IPS-18c (cell line): Measurements from ENCODE around the gene TEX51.

ENCODE experiments used
- H3K4me3 ChIP-seq: 2 replicates; pipeline ENCODE4 v1.7.0; 2013; ENCODE audit warnings: low read depth, mild to moderate bottlenecking, low read length, moderate library complexity; ENCODE audit not compliant: insufficient read depth
- H3K9me3 ChIP-seq: one replicate; pipeline ENCODE4 v1.6.1; 2013; ENCODE audit warnings: mild to moderate bottlenecking, low read length, moderate library complexity; ENCODE audit not compliant: control insufficient read depth, insufficient read depth

The TEX51 gene

DNA sequence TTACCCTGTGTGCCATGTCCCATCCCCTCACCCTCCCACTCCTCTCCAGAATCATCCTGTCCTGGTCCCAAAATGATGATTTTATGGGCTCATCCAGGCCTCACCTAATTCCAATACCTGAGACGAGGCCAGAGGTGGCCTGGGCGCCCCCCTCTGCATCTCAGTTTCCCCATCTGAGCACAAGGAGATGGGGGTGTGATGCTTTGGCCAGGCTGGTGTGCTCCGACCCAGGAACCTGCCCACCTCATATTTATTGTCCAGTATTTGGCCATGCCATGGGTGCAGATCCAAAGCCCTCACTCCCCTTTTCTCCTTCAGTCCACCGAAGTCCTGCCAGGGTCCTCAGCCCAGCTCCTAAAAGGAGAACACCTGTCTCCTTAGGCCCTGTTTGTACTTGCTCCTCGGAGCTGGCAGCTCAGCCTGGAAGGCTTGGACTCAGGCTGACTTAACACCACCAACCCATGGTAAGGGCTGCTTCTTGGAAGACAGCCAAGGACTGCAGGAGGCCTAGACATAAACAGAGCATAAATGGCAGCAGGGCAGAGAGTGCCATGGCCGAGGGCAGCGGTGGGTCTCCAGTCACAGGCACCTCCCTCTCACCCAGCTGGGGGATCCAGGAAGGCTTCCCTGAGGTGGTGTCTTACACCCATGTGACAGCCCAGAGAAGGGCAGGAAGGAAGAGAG, 3.6 kb downstream of the TEX51 start:
- H3K9me3 ChIP-seq: peaks cover 2% of the 10 kb centered on the region
- H3K4me3 ChIP-seq: no peak overlapping the region

DNA sequence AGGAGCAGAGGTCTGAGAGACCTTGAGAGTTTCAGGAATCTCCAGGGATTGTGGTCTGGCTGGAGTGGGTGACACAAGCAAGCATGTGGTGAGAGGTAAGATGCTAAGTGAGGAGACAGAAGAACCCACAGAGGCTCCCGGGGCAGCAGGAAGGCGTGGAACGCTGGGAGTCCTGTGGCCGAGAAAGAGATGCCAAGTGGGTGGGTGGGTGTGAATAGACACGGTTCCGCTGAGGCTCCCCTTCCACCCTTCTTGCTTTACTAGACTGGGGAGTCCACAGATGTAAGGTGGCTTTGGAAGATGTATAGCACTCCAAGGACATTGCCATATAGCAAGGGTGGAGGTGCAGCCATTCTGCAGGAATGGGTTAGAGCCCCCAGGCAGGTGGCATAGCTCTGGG, 4.2 kb downstream of the TEX51 start:
- Histone ChIP-seq H3K9me3 (peaks cover 2% of the 10 kb centered on the region), H3K4me3 (no peak overlapping the region)

DNA sequence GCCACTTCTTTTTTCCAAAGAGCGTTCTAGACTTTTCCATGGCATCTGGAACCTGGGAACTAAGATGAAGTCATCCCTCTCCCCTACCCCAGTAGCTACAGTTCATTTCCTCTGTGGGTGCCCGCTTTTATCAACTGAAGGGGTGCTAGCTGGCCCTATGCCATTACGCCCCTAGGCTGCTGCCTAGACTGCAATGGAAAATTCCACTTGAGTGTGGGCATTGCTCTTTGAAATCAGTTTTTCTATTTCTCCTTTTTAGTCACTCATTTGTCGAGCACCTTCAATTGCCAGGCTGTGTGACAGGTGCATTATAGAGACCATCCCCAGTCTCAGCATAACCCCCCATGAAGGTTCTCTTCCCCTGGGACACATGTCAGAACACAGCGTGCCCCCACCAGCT, 7.3 kb downstream of the TEX51 start:
- H3K4me3 ChIP-seq: no peak overlapping the region

DNA sequence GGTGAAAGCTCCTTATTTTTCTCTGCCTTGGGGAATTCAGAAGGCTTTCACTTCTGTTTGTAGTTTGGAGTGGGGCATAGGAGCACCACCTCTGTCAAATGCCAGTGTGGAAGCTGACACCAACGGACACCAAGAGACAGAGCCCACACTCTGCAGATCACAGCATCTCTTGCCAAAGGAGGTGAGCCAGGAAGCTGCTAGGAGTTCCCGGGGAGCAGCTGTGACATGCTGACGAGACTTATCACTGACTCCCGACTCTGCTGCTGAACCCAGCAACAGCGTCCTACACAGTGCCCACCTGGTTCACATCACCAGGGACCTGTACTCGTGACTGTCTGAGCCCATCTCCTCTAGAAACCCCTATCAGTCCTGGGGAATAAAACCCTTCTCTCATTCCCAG, 8.1 kb downstream of the TEX51 start:
- Histone ChIP-seq H3K9me3 (no peaks in the 10 kb centered on the region), H3K4me3 (no peak overlapping the region)

More for the DNA sequence above, 7.3 kb downstream of the TEX51 start:
- no peaks in the 10 kb centered on the region for H3K9me3 ChIP-seq

DNA sequence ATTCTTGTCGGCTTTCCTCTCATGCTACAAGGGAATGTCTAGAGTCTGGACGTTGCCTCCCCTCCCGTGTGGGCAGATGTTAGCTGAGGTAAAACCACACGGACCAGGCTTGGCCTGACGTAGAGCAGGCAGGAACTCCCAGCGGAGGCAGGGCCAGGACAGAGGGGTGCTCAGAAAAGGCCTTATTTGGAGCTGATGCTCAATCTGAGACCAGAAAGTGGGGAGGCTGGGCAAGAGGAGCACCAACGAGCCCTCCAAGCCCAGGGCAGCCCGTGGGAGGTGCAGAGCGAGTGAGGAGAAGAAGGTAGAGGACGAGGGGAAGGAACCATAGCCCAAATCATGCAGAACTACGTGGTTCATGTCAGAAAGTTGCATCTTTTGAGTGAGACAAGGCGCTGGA, 9.0 kb downstream of the TEX51 start:
- Histone ChIP-seq H3K9me3 (no peaks in the 10 kb centered on the region), H3K4me3 (no peak overlapping the region)

DNA sequence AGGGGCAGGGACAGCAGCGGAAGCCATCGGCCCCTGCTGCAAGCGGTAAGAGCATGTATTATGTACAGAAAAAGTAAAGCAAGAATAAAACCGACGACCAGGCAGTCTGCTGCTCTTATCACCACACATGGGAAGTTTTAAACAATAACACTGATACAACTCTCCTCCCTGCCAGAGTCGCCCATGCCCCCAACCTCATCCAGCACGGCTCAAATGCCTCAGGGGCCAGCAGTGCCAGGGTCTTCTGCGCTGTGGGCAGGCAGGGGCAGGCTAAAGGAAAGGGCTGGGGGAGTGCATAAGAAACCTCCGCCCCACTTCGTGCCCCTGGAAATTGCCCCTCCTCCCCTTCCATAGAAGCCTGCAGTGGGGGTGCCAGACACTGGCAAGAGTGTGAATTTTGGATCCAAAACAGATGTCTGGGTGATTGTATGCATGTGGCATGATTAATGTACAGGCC, 10.1 kb downstream of the TEX51 start:
- H3K9me3 ChIP-seq: no peaks in the 10 kb centered on the region
- H3K4me3 ChIP-seq: no peak overlapping the region

DNA sequence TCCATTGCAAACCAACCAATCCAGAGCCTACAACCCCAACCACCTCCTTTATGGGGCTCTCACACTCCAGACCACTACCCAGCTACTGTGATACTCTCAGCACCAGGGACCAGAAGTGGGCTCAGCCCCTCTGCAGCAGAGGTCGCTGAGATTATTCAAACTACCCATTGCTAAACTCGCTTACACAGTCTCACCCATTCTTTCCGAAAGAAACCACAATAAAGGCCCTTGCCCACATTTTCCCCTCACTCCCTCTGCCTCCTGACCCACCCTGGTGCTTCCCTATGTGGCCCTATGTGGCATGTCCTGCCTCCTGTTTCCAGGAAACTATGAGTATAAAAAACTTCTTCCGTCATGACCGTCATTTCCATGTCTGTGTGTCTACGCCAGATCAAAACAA, 10.7 kb downstream of the TEX51 start:
- no peaks in the 10 kb centered on the region for H3K9me3 ChIP-seq
- no peak overlapping the region for H3K4me3 ChIP-seq

DNA sequence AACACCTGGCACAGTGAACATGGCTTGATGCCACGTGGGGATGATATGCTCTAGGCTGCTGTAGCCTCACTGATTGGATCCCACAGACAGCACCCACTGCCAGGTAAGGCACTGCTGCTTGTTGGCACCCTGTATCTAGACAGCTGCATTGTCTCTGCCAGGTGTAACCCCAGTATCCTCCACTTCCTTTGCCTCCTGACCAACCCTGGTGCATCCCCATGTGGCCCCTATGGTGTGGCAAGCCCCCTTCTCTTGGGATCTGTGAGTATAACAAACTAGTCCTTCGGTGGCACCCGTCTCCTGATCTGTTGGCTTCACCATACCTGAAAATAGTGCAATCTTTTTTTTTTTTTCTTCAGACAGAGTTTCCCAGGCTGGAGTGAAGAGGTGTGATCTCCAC, 11.1 kb downstream of the TEX51 start:
- H3K4me3 ChIP-seq: no peak overlapping the region

DNA sequence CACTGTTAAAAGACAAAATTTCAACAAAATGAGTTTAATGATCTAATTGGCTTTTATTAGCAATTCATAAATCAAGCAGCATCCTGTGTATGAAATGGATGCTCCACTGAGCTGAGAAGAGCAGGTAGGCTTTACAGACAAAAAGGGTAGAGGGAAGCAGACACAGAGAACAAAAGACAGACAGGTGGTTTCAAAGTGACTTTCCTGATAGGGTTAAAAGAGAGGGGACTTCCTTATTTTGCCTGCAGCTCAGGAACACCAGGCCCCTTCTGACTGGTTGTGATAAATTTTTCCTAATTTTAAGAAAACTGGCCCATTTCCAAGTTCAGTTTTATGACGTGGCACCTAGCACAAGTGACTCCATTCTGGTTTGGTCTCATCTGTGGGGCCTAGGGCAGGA, 11.9 kb downstream of the TEX51 start:
- Histone ChIP-seq H3K9me3 (no peaks in the 10 kb centered on the region), H3K4me3 (no peak overlapping the region)

More for the DNA sequence above, 11.1 kb downstream of the TEX51 start:
- no peaks in the 10 kb centered on the region for H3K9me3 ChIP-seq

DNA sequence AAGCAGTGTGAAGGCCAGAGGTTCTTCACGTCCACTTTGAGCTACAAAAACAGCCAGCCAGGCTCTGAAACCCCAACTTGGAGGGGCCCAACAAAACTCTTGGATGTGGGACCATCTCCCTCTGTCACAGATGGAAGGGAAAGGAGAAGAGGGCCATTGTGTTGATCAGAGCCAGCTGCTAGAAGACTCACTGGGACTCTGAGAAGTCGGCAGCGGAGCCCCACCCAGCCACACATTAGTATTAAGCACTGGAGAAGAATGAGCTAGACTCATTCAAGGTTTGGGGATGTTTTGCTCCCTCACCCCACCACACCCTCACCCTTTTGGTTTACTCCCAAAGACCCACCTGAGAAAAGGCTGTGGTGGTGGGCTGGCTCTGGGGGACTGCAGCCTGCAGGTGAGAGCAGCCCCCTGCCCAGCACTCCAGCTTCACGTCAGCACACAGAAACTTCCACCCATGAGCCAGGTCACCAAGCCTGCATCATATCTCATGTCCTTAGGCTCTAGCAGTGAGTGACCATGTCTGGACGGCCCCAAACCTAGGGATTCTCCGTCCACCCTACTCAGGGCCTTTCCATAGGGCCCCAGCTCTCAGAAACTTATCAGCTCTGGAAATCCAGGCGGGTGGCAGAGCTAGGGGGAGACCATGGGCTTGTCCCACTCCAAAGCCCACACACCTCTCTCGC, 12.6 kb downstream of the TEX51 start:
- no peaks in the 10 kb centered on the region for H3K9me3 ChIP-seq
- H3K4me3 ChIP-seq: no peak overlapping the region

DNA sequence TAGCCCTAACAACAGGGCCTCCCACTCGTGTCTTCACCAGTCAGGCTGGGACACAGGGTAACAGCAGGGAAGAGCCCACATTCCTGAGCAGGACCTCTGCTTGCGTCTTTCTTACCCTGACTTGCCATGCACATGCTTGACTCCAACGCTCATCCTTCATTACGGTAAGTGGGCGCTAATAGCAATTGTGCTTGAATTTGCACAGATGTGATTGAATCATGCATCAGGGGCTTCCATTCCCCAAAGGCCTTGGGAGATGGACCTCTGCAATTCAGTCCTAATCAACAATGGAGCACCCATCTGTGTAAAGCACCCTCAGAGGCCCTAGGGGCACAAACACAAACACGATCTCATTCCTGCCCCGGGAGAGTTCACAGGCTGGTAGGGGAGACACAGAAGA, 13.5 kb downstream of the TEX51 start:
- Histone ChIP-seq H3K9me3 (no peaks in the 10 kb centered on the region), H3K4me3 (no peak overlapping the region)

DNA sequence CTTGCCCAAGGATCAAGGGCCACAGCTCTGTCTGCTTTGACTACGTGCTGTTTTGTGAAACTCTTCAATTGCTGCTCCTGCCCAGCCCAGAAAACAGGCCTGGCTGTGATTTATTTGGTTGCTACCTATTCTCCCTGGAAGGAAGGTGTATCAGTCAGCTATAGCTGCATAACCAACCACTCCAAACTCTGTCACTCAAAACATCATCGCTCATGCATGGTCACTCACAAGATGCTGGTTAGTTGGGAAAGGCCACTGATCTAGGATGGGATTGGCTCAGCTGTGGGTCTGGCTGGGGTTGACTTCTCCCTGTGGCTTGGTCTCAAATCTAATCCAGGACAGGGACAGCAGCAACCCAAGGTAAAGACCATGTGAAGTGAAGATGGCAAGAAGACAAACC, 14.6 kb downstream of the TEX51 start:
- no peak overlapping the region for H3K4me3 ChIP-seq
- no peaks in the 10 kb centered on the region for H3K9me3 ChIP-seq

DNA sequence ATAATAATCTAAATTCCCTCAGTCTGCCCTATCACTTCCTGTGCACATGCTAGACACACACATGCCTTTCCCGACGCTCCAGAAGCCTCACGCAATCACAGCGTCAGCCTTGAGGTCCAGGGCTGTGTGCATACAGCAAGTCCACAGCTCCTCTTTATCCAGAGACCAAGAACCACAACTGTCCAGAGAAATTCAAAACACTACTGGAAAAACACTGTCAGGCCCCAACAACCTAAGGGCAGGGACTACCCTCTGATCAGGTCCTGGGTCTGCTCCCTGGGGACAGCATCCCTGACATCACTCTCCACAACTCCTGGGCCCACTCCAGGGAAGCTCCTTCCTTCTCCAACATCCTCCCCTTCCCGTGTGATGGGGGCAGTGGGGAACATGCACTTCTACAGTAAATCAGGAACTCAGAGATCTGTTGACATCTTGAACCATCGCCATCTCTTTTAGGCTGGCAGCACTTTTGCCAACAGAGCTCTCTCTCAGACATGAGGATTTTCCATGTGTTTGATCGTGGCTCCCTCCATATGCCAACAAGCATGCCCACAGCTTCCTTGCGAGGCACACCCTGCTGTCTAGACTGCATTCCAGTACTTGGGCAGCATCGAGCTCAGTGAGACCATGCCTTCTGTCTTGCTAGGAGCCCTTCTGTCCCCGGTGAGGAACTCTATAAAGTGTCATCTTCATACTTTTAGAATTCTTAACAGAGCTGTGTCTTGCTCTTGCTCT, 15.4 kb downstream of the TEX51 start:
- H3K9me3 ChIP-seq: no peaks in the 10 kb centered on the region
- H3K4me3 ChIP-seq: no peak overlapping the region

DNA sequence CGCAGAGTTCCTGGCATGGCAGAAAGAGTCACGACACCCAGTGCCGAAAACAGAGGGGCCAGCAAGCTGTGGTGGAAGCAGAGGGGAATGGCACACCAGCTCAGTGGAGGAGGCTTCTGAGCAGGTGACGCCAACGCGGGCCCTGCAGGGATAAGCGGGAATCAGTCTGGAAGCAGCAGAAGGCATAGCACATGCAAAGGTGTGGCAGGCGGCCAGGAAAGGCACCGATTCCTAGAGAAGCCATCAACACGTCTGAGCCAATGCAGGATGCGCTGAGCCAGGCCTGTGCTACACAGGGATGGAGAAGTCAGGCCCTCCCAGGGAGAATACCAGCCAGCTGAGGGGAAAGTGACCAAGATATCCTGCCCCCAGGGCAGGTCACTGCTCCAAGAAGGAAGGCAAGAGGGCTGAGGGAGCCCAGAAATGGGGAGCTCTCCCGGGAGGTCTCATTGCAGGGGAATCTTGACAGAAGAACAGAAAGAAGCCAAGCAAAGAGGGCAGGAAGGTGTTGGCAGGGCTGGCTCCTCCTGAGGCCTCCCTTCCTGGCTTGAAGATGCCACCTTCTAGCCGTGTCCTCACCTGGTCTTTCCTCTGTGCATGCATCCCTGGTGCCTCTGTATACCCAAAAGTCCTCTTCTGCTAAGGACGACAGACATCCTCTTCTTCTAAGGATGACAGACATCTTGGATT, 16.3 kb downstream of the TEX51 start:
- H3K4me3 ChIP-seq: no peak overlapping the region
- no peaks in the 10 kb centered on the region for H3K9me3 ChIP-seq

DNA sequence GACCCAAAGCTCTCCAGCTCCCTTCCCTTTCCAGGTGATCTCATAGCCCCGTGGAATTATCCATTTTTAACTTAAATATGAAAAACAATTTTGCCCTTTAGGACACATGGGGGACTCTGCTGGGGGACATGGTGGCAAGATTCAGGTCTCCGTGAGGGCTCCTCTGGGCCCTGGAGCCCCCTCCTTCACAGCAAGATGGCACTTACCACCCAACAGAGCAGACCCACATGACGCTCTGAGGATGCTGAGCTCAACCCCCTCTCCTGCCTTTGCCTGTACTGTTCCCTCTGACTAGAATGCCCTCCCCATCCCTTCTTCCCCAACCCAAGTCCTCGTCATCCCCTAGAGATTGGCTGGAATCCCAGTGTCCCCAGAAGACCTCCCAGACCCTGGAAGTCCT, 17.2 kb downstream of the TEX51 start:
- H3K4me3 ChIP-seq: no peak overlapping the region
- no peaks in the 10 kb centered on the region for H3K9me3 ChIP-seq

DNA sequence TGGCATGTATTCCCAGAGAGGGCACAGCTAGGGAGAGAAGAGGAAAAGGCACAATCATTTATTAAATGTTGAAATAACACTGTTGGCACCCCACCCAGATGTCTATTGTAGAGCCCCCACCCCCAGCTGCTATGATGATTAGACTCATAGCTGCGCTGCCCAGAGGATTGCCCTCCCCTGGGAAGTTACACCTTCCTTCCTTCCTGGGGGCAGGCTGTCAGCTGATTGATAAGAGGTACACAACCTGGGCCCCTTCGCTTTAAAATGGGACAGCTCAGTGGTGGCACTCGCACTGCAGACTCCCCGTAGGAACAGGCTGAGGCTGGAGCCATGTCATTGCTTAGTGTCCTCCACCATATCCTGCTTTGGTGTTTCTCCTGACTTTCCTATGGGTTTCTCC, 18.1 kb downstream of the TEX51 start:
- Histone ChIP-seq H3K4me3 (no peak overlapping the region), H3K9me3 (no peaks in the 10 kb centered on the region)

DNA sequence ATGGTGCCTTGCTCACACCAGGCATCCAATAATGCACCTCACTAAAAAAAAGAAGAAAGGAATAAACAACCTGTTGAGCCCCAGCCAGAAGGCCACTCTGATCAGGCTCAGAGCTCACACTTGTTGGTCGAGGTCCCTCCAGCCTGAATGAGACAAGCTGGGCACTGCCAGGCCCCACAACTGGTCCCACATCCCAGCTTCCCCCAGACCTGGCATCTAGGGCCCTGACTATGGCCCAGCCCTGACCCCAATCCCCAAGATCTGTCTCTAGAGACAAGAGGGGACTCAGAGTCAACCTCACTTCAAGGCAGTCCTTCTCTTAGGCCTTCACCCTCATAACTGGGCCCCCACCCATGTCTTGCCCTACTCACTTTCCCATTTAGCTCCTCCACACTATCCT, 22.4 kb downstream of the TEX51 start:
- H3K9me3 ChIP-seq: no peaks in the 10 kb centered on the region
- H3K4me3 ChIP-seq: no peak overlapping the region
